GM19395 (cell line): ENCODE data around the gene BBIP1.

ENCODE experiments used
- ATAC-seq: cut with Tn5 transposase; IDR thresholded peaks from one replicate; pipeline ENCODE4 v1.9.1; 2021; ENCODE audit warnings: mild to moderate bottlenecking, moderate library complexity; ENCODE audit not compliant: unreplicated experiment

Gene BBIP1

DNA sequence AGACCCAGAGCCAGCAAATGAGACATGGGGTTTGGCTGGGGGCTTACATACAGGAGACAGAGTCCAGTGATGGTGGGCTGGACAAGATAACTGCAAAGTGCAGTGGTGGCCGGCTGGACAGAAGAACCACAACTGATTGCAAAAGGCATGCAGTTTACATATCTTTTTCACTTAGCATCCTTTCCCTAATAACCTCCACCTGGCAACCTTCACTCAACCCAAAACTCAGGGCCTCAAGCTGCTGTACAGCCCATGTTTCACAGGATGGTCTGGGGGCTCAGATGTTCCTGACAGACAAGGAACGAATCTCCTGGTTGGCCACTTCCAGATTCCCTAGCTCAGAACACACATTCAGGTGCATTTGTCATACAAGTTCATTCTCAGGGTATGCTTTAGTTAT, 55.0 kb downstream of the BBIP1 start:
- ATAC-seq, result no peak

DNA sequence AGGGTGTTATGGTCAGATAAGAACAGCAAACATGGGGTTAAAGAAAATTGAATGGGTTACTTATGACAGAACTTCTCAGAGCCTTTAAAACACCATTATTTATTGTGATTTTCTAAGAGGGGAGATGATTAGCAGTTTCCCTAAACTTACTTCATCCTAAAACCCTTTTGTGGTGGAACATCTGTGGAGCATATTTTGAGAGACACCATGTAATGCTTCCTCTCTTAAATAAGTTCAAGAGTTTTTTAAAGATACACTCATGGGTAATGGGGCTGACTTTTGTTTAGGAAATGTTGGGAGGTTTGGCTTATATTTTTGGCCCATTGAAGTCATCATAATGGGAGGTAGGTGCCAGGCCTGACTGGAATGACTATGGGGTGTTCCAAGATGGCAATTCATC, 55.6 kb downstream of the BBIP1 start:
- no peak for ATAC-seq

DNA sequence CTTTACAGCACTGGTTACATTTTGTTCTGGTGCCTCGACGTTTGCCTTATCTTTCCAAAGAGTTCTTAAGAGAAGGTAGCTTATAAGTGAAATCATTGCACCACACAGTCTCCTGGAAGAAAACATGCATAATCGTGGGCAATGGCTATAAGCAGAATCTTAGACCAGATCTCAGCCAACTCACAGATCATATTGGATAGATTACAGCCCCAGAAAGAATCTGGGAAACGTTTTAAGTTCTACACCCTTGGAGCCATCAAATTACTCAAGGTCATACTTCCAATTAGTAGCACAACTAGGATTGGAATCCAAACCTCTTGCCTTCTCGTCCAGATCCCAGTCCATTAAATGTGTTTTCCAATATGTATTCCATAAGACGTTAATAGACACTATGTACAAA, 56.0 kb downstream of the BBIP1 start:
- ATAC-seq, result no peak

DNA sequence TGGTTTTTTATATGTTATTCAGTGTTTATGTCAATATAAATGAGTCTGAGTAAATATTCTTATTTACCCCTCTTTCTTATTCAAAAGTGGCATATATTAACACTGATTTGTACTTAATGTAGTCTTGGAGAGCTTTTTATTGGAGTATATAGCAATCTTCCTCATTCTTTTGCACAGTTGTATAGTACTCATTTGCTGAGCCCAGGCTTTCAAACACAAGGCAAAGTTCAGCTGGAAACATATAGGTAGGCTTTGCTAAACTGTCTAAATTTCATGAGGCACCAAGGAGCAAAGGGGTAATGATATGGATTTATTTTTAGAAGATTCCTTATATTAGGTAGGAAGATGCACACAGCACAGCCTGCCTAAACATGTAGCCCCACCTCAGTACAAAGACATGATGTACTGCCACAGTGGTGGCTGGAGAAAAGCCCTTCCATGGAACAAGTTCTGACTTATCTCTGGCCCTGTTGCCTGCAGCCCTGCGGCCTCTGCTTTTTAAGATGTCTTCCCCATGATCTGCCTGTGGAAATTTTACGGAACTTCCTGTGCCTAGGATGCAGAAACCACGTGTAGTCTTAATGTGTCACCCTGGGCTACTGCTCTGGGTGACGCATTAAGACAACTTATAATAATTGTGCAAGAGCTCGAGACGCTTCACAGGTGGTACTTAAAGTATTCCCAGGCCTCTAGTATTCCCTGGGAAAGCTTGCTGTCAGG, 56.9 kb downstream of the BBIP1 start:
- ATAC-seq, result no peak

DNA sequence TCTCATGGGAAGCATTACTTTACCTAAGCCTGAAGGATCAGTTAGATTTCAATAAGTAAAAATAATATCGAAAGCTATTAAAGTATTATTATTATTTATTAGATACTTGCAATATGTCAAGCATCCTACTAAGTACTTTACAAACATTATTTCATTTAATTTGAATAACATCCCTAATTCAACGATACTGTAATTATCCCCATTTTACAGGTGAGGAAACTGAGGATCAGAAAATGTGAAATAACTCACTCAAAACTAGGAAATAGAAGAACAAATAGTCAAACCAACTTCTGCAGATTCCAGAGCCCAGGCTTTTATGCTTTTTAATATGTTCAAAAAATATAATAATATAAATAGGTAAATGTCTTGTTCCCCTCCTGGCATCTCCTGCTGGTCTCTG, 57.5 kb downstream of the BBIP1 start:
- ATAC-seq, result no peak

DNA sequence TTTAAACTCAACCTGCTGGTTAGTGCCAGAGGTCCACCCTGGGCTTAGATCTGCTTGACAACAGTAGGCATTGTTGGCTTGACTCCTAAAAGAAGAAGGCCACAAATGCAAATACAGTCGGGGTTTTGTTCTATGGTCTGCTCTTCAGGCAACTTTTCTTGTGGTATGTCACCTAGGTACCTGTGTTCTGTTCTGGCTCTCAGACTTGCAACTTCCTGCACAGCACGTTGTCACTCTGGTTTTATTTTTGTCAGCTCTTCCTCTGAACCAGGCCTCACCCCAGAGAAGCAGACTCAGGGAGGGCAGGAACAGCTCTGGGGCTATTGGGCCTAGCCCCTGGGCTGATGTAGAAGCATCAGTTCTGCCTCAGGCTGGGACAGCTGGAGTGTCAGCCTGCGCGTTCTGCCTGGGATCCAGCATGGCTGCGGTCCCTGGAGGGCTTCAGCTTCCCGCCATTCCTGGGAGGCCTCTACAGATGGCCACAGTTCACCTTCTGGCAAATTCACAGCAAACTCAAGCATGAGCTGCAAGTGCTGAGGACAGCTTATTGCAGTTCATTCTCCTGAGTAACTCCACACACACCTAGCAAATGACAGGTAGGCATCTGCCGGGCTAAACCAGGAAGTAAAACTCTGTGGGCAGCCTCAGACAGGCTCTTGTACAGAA, 58.3 kb downstream of the BBIP1 start:
- ATAC-seq, result peak; percentile 58

DNA sequence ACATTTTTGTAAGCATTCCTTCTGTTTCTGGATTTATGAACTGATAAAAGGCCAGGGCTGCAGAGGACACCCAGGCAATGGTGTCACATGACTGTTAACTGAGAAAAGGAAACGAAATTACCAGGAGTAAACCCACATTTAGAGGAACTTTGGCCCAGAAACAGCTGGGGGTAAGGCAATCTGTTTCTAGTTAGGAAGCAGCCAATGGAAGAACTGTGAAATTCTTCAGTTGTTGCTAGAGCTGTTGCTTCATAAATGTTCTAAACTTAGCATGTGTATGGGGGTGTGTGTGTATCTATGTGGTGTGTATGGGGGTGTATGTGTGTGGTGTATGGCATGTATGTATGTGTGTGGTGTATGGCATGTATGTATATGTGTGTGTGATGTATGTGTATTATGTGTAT, 59.0 kb downstream of the BBIP1 start:
- ATAC-seq, result no peak

DNA sequence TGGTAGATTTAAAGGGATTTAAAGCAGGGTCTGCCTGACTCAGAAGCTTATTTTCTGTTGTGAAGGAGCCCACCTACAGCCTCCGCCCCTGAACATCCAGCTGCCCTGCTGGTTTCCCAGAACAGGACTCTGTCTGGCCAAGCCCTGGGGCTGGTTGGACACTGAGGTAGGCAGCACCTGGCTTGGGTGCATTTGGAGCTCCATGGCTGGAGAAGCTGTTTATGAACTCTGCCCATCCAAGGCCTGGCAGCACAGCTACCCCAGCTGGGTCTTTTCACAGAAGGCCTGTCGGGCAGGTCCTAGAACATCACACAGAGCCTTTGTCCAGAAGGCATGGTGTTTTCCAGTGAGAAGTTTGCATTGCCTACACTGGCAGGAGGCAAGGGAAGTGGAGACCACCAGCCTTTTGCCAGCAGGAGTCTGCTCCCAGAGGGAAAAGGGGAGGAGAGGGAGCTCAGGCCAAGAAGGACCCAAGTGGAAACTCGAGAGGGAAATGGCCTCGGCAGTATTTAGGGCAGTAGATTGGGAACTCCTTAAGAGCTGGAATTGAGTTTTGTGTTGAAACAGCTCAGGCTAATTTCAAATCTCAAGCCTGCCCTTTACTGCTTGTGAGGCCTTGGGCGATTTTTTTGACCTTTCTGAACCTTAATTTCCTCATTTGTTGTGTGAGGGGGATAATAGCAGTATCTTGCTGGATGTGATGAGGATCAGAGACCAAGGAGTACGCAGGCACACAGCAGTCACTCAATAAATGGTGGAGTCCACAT, 59.6 kb downstream of the BBIP1 start:
- ATAC-seq, result no peak

DNA sequence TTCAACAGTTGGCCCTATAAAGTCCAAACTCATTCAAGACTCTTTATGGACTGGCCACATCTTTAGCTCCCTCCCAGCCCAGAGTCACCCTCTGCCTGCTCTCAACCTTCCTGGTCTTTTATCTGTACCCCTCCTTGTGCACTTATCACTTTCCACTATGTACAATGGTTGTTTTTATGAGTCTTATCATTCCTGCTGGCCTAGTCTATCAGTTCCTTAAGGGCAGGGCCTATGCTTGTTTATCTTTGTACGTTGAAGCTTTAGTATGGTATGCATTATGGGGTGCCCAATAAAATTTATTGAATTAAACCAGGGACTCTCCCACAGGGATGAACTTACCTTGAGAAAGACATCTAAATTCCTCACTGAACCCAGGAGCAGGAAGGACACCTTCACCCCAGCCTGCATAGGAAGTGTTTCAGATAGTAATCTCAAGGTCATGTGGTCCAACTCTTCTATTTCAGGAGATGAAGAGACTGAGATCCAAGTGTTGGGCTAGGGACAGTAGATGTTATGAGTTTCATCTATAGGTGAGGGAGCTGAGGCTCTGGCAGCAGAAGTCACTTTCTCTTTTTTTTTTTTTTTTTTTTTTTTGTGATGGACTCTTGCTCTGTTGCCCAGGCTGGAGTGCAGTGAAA, 60.6 kb downstream of the BBIP1 start:
- ATAC-seq, result no peak

DNA sequence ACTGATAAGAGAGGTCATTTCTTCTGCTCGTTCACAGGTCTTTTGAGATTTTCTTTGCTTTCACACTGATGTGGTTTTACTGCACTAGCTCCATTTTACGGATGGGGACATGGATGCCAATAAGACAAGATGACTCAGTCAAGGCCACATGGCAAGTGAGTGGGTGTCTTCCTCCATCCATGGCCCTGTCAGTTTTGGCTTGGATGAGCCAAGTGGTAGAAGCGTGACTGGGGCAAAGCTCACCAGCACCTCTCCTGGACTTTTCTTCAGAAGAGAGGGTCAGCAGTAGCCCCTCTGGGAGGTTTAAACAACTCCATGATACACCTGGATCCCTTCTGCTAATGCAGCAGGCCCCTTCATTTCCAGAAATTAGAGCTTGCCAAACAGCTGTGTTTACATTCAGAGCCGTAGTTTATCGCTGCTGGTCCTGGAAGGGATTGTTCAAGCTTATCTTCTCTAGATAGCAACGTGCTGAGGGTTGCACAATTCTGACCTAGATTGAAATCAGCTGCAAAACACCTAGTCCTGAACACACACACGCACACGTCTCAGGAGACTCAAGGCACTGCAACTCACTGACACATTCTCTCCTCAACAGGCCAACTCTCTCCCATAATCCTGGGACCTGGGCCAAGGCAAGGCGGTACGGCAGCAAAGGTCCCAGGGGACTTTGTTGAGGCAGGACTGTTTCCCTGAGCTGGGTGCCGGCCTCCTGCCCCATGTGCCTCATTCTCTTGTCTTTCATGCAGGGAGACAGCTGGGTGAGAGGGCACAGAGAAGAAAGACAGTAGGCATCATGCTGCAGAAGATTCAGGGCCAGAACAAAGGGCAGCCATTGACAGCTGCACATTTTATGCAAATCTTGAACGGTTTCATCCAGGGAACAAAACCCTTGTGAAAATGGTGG, 61.5 kb downstream of the BBIP1 start:
- ATAC-seq, result peak; percentile 31

DNA sequence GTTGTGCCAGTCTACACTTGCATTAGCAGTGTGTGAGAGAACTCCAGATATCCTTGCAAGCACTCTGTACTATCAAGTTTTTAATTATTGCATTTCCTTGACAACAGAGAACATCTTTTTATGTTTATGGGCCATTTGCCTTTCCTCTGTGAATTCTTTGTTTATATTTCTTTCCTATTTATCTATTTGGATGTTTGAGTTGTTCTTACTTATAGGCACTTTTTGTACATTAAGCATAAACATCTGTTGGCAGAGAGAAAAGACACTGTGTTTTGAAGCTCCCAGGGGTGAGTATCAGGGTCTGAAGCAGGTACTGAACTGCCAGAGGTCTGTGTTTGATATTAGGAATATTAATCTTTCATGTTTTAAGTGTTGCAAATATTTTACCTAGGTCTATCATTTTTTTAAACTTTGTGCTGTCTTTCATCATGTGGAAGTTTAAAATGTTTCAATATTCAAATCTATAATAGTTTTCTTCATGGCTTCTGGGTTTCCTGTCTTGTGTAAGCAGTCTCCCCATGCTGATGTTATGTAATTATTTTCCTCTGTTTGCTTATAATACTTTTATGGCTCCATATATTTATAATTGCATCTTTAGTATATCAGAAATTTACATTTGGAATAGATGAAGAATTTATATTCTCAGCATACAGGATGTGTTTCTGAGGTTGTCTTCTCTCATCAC, 64.9 kb downstream of the BBIP1 start:
- no peak for ATAC-seq

DNA sequence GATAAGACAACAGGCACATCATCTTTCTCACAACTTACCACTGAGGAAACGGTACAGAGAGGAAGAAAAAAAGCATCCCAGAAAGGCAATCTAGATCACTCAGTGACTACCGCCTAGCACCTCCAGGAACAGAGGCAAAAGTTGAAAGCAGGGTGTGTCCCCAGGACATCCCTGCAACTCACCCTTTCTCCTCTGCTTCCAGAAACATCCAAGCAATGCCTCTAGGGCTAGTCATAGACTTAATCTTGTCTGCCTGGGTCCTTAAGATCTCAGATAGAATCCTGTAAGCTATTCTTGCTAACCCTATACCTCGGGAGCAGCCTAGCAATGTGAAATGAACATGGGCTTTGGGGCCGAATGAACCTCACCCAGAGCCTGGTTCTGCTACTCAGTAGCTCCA, 66.0 kb downstream of the BBIP1 start:
- no peak for ATAC-seq

DNA sequence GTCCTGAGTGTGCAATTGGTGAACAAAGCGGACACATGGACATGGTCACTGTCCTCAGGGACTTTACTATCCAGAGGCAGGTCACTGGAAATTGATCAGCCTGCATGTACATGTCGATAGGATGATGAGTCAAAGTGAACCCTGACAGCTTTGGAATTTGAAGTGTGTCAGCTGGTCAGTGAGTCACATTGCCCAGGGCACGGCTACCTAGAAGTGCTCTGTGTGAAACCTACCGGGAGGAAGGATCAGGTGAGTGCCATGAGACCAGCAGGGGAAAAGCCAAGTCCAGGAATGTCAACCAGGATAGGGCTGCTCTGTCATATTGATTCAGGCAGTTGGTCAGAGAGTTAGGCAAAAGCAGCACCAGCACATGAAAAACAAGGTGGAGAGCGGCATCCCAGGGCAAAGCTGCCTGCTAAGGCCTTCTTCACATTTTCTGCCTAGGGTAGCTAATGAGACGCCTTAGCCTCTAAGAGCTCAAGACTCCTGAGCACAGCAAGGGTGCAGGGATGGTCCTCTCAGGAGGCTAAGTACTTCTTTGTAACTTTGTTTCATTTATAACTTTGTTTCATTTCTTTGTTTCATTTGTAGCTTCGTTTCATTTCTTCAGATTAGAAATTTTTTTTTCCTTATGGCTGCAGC, 66.6 kb downstream of the BBIP1 start:
- no peak for ATAC-seq

DNA sequence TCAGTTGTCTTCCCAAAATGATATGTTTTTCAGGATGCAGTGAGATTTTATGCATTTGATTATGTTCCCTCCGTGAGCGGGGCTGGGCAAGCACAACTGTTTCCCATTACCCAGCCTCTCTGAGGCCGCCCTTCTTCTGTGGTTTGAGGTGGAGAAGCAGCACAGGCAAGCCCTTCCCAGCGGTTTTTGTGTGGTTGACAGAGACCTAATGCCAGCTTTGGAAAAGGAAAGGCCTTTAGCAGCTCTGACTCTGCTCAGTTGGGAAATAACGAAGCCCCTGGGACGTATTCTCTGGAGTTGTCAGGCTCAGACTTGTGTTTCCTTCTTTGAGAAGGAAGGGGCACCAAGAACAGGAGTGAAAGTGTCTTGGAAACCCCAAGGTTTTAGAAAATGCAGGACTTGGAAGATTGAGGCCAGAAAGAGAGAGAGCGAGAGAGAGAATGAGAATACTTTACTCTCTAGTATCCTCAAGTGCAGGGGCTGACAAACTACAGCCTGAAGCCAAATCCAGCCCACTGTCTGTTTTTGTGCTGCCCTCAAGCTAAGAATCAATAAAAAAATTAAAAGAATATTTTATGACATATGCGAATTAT, 67.9 kb downstream of the BBIP1 start:
- ATAC-seq, result no peak

DNA sequence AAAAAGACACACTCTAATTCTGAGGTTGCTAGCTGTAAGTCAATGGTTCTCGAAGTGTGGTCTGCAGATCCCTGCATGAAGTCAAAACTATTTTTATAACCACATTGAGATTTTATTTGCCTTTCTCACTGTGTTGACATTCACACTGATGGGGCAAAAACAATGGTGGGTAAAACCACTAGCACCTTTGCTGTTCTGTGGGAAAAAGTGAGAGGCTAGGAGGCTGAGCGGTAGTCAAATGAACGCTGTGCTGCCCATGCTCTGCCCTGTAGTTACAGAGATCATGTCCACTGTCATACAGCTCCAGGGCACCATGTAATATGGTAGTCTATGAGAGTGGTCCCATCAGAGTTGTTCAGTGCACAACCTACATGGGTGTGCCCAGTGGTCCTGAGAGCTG, 68.9 kb downstream of the BBIP1 start:
- no peak for ATAC-seq
